ENCODE measurements around the gene VTA1. TPM values are rescaled to one million over a fixed set of nuclear protein-coding genes. Genes with fewer than 3 reads are reported as not detected.
"Not testable (repeated sequence)": the region's sequence is repeated elsewhere in the genome, so short reads cannot be mapped to it uniquely, and the experiment has no call there.

VTA1 gene
- total RNA-seq, 4 donors from 2014 or later, result 42.2 to 55.0 (median 50.2) TPM

DNA sequence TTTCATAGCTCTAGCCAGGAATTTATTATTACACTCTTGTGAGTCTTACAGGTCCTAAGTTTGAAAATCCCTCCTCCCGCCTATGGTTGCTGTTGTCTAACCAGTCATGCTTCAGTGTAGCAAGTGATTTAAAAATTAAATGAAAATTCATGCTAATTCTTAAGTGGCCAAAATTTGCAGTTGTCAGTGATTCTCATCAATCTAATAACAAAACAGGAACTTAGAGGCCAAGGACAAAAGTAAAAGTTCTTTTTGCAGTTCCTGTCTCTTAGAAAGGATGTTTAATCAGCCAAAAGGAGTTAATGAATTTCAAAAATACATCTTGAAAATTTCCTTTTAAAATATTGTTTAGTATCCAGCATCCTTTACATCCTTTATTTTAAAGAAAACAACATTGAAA, 36.3 kb downstream of the VTA1 start:
- WGBS, 2 donors, result 91 to 100% methylated on average over 1 of the region's 1 CpG
- H3K27ac ChIP-seq, result no peak overlapping the region
- TF ChIP-seq POLR2A (IDR thresholded peaks at IDR 0.05), result no peak
- TF ChIP-seq, protein P1, sequence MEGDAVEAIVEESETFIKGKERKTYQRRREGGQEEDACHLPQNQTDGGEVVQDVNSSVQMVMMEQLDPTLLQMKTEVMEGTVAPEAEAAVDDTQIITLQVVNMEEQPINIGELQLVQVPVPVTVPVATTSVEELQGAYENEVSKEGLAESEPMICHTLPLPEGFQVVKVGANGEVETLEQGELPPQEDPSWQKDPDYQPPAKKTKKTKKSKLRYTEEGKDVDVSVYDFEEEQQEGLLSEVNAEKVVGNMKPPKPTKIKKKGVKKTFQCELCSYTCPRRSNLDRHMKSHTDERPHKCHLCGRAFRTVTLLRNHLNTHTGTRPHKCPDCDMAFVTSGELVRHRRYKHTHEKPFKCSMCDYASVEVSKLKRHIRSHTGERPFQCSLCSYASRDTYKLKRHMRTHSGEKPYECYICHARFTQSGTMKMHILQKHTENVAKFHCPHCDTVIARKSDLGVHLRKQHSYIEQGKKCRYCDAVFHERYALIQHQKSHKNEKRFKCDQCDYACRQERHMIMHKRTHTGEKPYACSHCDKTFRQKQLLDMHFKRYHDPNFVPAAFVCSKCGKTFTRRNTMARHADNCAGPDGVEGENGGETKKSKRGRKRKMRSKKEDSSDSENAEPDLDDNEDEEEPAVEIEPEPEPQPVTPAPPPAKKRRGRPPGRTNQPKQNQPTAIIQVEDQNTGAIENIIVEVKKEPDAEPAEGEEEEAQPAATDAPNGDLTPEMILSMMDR (IDR thresholded peaks at IDR 0.05), result no peak
- H3K36me3 ChIP-seq, result peaks cover 0 to 5% (median 0%) of the 10 kb centered on the region in 3 donors
- DNase-seq, result no peak
- H3K4me1 ChIP-seq, result peaks cover 0 to 7% (median 0%) of the 10 kb centered on the region in 3 donors
- no peaks in the 10 kb centered on the region for H3K27me3 ChIP-seq
- peaks cover 0 to 3% (median 2%) of the 10 kb centered on the region in 3 donors for H3K9me3 ChIP-seq
- H3K4me3 ChIP-seq, result no peak overlapping the region
- intact Hi-C loops (cut with DNase I), result no loop called here

DNA sequence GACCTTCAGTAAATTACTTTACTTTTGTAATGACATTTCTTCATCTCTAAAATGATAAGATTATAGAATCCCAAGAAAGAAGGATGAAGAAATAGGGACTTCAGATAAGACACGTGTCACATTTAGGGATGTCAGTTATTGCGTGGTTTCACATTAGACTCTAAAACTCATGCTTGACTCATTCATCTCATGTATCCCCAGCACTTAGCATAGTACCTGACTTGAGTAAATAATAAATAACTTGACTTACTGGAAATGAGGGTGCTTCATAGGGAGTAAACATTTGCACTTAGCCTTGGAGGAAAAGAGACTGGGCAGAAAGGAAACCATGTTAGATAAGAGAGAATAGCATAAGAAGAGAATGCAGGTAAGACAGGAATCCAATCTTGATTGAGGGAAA, 37.2 kb downstream of the VTA1 start:
- H3K36me3 ChIP-seq, result peaks cover 0 to 4% (median 2%) of the 10 kb centered on the region in 3 donors
- H3K4me3 ChIP-seq, result no peak overlapping the region
- no peaks in the 10 kb centered on the region for H3K27me3 ChIP-seq
- H3K9me3 ChIP-seq, result no peaks in the 10 kb centered on the region
- WGBS, 2 donors, result 91 to 95% methylated on average over 2 of the region's 2 CpGs
- no peak overlapping the region for H3K27ac ChIP-seq
- no peak for TF ChIP-seq POLR2A (IDR thresholded peaks at IDR 0.05)
- TF ChIP-seq, protein P1 (IDR thresholded peaks at IDR 0.05), result no peak
- H3K4me1 ChIP-seq, result peaks cover 0 to 7% (median 0%) of the 10 kb centered on the region in 3 donors
- intact Hi-C loops (cut with DNase I), result no loop called here
- DNase-seq, result no peak

DNA sequence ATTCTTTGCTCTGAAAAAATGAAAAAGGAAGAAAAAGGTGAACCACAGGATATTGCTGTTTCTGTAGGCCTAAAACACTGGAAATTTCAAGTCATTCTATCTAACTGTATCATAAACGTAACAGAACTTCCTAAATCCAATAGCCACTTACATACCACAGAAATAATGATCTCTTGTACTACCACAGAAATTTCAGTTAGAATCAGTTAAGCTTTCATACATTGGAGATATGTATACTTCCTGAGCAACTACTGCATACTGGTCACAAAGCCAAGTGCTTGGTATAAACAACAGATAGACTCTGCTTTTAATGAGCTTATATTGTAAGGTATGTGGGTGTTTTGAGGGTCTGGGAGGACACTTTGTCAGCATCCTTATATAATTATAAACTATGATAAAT, 38.6 kb downstream of the VTA1 start:
- TF ChIP-seq, protein P1 (IDR thresholded peaks at IDR 0.05), result no peak
- TF ChIP-seq POLR2A (IDR thresholded peaks at IDR 0.05), result no peak
- WGBS, 2 donors, result 94 to 100% methylated on average over 1 of the region's 1 CpG
- Histone ChIP-seq H3K27ac (no peak overlapping the region), H3K4me1 (peaks cover 0 to 7% (median 0%) of the 10 kb centered on the region in 3 donors), H3K36me3 (peaks cover 0 to 18% (median 7%) of the 10 kb centered on the region in 3 donors), H3K9me3 (no peaks in the 10 kb centered on the region), H3K4me3 (no peak overlapping the region), H3K27me3 (no peaks in the 10 kb centered on the region)
- intact Hi-C loops (cut with DNase I), result no loop called here
- no peak for DNase-seq

DNA sequence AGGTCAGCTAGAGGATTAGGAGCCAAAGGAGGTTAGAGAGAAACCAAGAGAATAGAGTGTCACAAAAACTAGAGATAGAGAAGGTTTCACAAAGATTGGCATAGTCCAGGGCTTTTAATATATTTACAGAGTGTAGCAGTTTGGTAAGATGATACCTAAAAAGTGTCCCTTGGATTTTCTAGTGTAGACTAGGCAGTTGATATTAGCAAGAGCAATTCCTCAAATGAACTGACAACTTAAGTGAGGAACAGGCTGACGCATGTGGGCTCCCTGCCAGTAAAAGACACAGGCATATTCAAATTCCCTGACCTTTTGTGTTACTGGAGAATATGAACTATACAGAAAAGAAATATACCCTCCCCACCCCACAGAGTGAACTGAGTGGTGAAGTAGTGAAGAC, 40.1 kb downstream of the VTA1 start:
- intact Hi-C loops (cut with DNase I), result no loop called here
- Histone ChIP-seq H3K4me3 (no peak overlapping the region), H3K4me1 (peaks cover 0 to 7% (median 0%) of the 10 kb centered on the region in 3 donors), H3K27me3 (no peaks in the 10 kb centered on the region), H3K27ac (no peak overlapping the region), H3K36me3 (peaks cover 0 to 19% (median 7%) of the 10 kb centered on the region in 3 donors), H3K9me3 (no peaks in the 10 kb centered on the region)
- DNase-seq, result no peak
- WGBS, 2 donors, result 21 to 29% methylated on average over 1 of the region's 1 CpG
- TF ChIP-seq, protein P1 (IDR thresholded peaks at IDR 0.05), result no peak
- TF ChIP-seq POLR2A (IDR thresholded peaks at IDR 0.05), result no peak

DNA sequence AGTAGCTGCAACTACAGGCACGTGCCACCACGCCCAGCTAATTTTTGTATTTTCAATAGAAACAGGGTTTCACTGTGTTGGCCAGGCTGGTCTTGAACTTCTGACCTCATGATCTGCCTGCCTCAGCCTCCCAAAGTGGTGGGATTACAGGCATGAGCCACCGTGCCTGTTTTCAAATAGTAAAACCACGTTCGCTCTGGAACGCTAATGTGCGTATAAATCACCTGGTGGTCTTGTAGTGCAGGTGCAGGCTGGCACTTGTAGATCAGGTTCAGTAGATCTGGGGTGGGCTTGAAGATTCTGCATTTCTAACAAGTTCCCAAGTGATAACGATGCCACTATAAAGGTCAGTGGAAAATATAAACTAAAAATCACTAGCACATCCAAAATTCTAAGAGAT, 41.3 kb downstream of the VTA1 start:
- H3K4me3 ChIP-seq; DNase-seq; intact Hi-C loops (cut with DNase I); H3K27me3 ChIP-seq; H3K4me1 ChIP-seq; H3K27ac ChIP-seq; H3K9me3 ChIP-seq: not testable (repeated sequence)
- 87 to 95% methylated on average over 3 to 8 of the region's 8 CpGs for WGBS, 2 donors
- H3K36me3 ChIP-seq, result peaks cover 0 to 19% (median 7%) of the 10 kb centered on the region in 3 donors

DNA sequence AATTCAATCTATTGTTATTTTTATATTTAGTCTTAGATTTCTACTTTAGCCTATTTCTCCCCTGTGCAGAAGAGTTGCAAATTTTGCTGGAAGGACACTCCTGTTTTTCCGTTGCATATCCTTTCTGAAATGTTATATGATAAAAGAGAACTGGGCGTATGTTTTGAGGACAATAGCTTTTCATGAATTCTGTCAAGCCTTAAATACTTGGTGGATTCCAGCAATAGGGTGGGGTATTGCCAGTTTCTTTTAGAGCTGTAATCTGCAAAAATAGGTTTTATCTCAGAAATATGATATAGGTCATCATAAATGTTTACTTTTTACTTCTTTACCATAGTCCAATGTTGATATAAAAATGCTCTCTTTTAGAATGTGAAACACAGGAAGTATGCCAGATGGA, 42.0 kb downstream of the VTA1 start:
- intact Hi-C loops (cut with DNase I), result no loop called here
- no peak overlapping the region for H3K27ac ChIP-seq
- H3K4me3 ChIP-seq, result no peak overlapping the region
- no peaks in the 10 kb centered on the region for H3K9me3 ChIP-seq
- WGBS, 2 donors, result 86 to 94% methylated on average over 2 of the region's 2 CpGs
- H3K36me3 ChIP-seq, result peaks cover 3 to 19% (median 7%) of the 10 kb centered on the region in 3 donors
- DNase-seq, result no peak
- H3K27me3 ChIP-seq, result no peaks in the 10 kb centered on the region
- no peak for TF ChIP-seq POLR2A (IDR thresholded peaks at IDR 0.05)
- TF ChIP-seq, protein P1 (IDR thresholded peaks at IDR 0.05), result no peak
- H3K4me1 ChIP-seq, result peaks cover 0 to 7% (median 0%) of the 10 kb centered on the region in 3 donors

Measured in esophagus squamous epithelium (tissue), 5 donors.